H1 (cell line): Measurements from ENCODE around the gene RASAL2. TPM values are rescaled to one million over a fixed set of nuclear protein-coding genes. Genes with fewer than 3 reads are reported as not detected.

ENCODE experiments used
- CTCF ChIA-PET: fragments of 300-600 bp; sonication (Branson Sonifier 250); formaldehyde crosslinking; loops from one replicate; lab custom pipeline; 2021; ENCODE audit not compliant: partially characterized antibody; lab: Charles Lee
- POLR2A ChIA-PET: fragments of 300-600 bp; sonication (Branson Sonifier 250); formaldehyde crosslinking; loops from one replicate; lab custom pipeline; 2021; ENCODE audit warnings: inconsistent platforms; ENCODE audit not compliant: partially characterized antibody; lab: Charles Lee
- DNase-seq, 2 experiments: peaks; one replicate each; pipeline versions ENCODE4 v3.0.0 to v3.0.0-alpha.2; 2010 to 2022; ENCODE audit warnings: low spot score in 2 of 2, low read depth in 1 of 2, mixed read lengths in 1 of 2
- FAIRE-seq: peaks from 2 replicates; lab custom pipeline; 2011; peaks lifted over from hg19 to GRCh38; lab: Jason Lieb, UNC
- H2AFZ ChIP-seq: 2 replicates; pipeline ENCODE4 v1.8.1; 2012; ENCODE audit warnings: low read length, inconsistent platforms
- H2AK5ac ChIP-seq: 2 replicates; pipeline ENCODE4 v1.6.1; 2013; ENCODE audit warnings: low read depth, low read length
- H2BK120ac ChIP-seq: replicated peaks from 2 replicates; pipeline ENCODE3; 2013; ENCODE audit warnings: low read depth, low read length, inconsistent platforms
- H2BK12ac ChIP-seq: 2 replicates; pipeline ENCODE4 v1.6.1; 2013; ENCODE audit warnings: low read depth, low read length
- H2BK15ac ChIP-seq: 2 replicates; pipeline ENCODE4 v1.6.1; 2013; ENCODE audit warnings: low read length
- H2BK20ac ChIP-seq: 2 replicates; pipeline ENCODE4 v1.6.1; 2013; ENCODE audit warnings: low read length
- H2BK5ac ChIP-seq: 2 replicates; pipeline ENCODE4 v1.6.1; 2013; ENCODE audit warnings: low read depth, low read length
- H3K14ac ChIP-seq: 2 replicates; pipeline ENCODE4 v1.6.1; 2013; ENCODE audit warnings: inconsistent platforms; ENCODE audit not compliant: insufficient read length
- H3K18ac ChIP-seq: 2 replicates; pipeline ENCODE4 v1.6.1; 2013; ENCODE audit warnings: low read length; ENCODE audit errors: extremely low read depth
- H3K23ac ChIP-seq: 2 replicates; pipeline ENCODE4 v1.6.1; 2013; ENCODE audit warnings: inconsistent platforms; ENCODE audit not compliant: insufficient read length
- H3K23me2 ChIP-seq: 2 replicates; pipeline ENCODE4 v1.6.1; 2013; ENCODE audit warnings: low read depth, low read length
- H3K27ac ChIP-seq: 2 replicates; pipeline ENCODE4 v1.6.1; 2011; ENCODE audit warnings: low read depth, low read length, inconsistent platforms
- H3K27me3 ChIP-seq, 4 experiments: replicated peaks in 1 of 4; 1 replicate in 1 of 4; 2 replicates in 3 of 4; pipeline versions ENCODE4 v1.6.1 to v1.8.1; 2011 to 2013; ENCODE audit warnings: low read length in 3 of 4, mild to moderate bottlenecking in 3 of 4, inconsistent platforms in 2 of 4, mixed read lengths in 2 of 4, moderate library complexity in 1 of 4; ENCODE audit not compliant: control insufficient read depth in 3 of 4, insufficient read depth in 3 of 4; ENCODE audit errors: extremely low read depth in 1 of 4
- H3K36me3 ChIP-seq, 4 experiments: 2 replicates each; pipeline versions ENCODE4 v1.6.1 to v1.8.1; 2011 to 2013; ENCODE audit warnings: mild to moderate bottlenecking in 4 of 4, low read length in 3 of 4, moderate library complexity in 2 of 4, control low read depth in 1 of 4, inconsistent platforms in 1 of 4; ENCODE audit not compliant: insufficient read depth in 4 of 4, control insufficient read depth in 2 of 4
- H3K4ac ChIP-seq: replicated peaks from 2 replicates; pipeline ENCODE3; 2013; ENCODE audit warnings: low read length, low read depth, mixed read lengths, inconsistent platforms; ENCODE audit not compliant: insufficient read length
- H3K4me1 ChIP-seq, 4 experiments: replicated peaks in 1 of 4; 1 replicate in 1 of 4; 2 replicates in 3 of 4; pipeline versions ENCODE4 v1.6.1 to v1.8.1; 2011 to 2013; ENCODE audit warnings: low read length in 3 of 4, inconsistent platforms in 2 of 4, mixed read lengths in 1 of 4; ENCODE audit not compliant: insufficient read depth in 4 of 4, control insufficient read depth in 3 of 4
- H3K4me2 ChIP-seq, 2 experiments: 2 replicates each; pipeline versions ENCODE4 v1.6.1 to v1.8.1; 2011 to 2013; ENCODE audit warnings: low read depth in 2 of 2, low read length in 2 of 2, control low read depth in 1 of 2, inconsistent platforms in 1 of 2, mild to moderate bottlenecking in 1 of 2; ENCODE audit not compliant: insufficient read depth in 1 of 2
- H3K4me3 ChIP-seq, 4 experiments: fragments of 200-600, 300-600 bp in 1 of 4; sonication (generic), shearing (Covaris generic), sonication (Bioruptor Twin) in 1 of 4; 2 replicates each; pipeline versions ENCODE4 v1.5.1 to v1.8.1; 2011 to 2016; ENCODE audit warnings: low read length in 4 of 4, low read depth in 3 of 4, control low read depth in 2 of 4, inconsistent platforms in 2 of 4, mild to moderate bottlenecking in 2 of 4, mixed read lengths in 1 of 4, moderate library complexity in 1 of 4; ENCODE audit not compliant: insufficient read depth in 2 of 4; ENCODE audit errors: extremely low read depth in 1 of 4
- H3K56ac ChIP-seq: replicated peaks from 2 replicates; pipeline ENCODE3; 2013; ENCODE audit warnings: low read depth, mild to moderate bottlenecking, mixed read lengths, low read length, inconsistent platforms; ENCODE audit not compliant: insufficient read length
- H3K79me1 ChIP-seq: 2 replicates; pipeline ENCODE4 v1.6.1; 2013; ENCODE audit warnings: low read depth, low read length, control low read depth
- H3K79me2 ChIP-seq, 2 experiments: 2 replicates each; pipeline versions ENCODE4 v1.6.1 to v1.8.1; 2012 to 2013; ENCODE audit warnings: low read length in 2 of 2, mild to moderate bottlenecking in 2 of 2, inconsistent platforms in 1 of 2; ENCODE audit not compliant: insufficient read depth in 2 of 2, control insufficient read depth in 1 of 2
- H3K9ac ChIP-seq, 4 experiments: replicated peaks in 1 of 4; 1 replicate in 1 of 4; 2 replicates in 3 of 4; pipeline versions ENCODE4 v1.6.1 to v1.8.1; 2011 to 2013; ENCODE audit warnings: low read depth in 3 of 4, low read length in 3 of 4, control low read depth in 2 of 4, mild to moderate bottlenecking in 2 of 4, moderate library complexity in 2 of 4, inconsistent platforms in 1 of 4; ENCODE audit errors: extremely low read depth in 1 of 4
- H3K9me3 ChIP-seq, 2 experiments: 2 replicates each; pipeline versions ENCODE4 v1.6.1 to v1.8.1; 2012 to 2013; ENCODE audit warnings: mild to moderate bottlenecking in 2 of 2, moderate library complexity in 2 of 2, control low read depth in 1 of 2, inconsistent platforms in 1 of 2, low read depth in 1 of 2, low read length in 1 of 2, mixed read lengths in 1 of 2; ENCODE audit not compliant: insufficient read depth in 2 of 2
- H4K20me1 ChIP-seq, 2 experiments: replicated peaks in 1 of 2; 2 replicates each; pipeline versions ENCODE3 to v1.8.1; 2011 to 2013; ENCODE audit warnings: inconsistent platforms in 2 of 2, low read length in 2 of 2, mild to moderate bottlenecking in 1 of 2; ENCODE audit not compliant: insufficient read depth in 2 of 2, control insufficient read depth in 1 of 2
- H4K5ac ChIP-seq: 2 replicates; pipeline ENCODE4 v1.6.1; 2013; ENCODE audit warnings: low read length, low read depth, mixed read lengths, inconsistent platforms; ENCODE audit not compliant: insufficient read length
- H4K8ac ChIP-seq: 2 replicates; pipeline ENCODE4 v1.8.0; 2013; ENCODE audit warnings: mild to moderate bottlenecking, moderate library complexity, low read length, inconsistent platforms; ENCODE audit not compliant: insufficient read depth; ENCODE audit errors: extremely low read depth
- H4K91ac ChIP-seq: replicated peaks from 2 replicates; pipeline ENCODE3; 2013; ENCODE audit warnings: low read length, mixed read lengths, inconsistent platforms; ENCODE audit not compliant: insufficient read length
- ASH2L ChIP-seq: fragments of 200-600, 300-600 bp; sonication (generic); IDR thresholded peaks from one replicate; pipeline ENCODE4 v1.7.1; 2017; ENCODE audit warnings: low read length
- BCL11A ChIP-seq, 2 experiments: IDR thresholded peaks; one replicate each; pipeline ENCODE4 v1.6.1; 2011; ENCODE audit warnings: low read depth in 2 of 2, low read length in 2 of 2, mild to moderate bottlenecking in 2 of 2
- CEBPB ChIP-seq: IDR thresholded peaks from 2 replicates; pipeline ENCODE4 v1.6.1; 2012; ENCODE audit warnings: low read depth, low read length
- CREB1 ChIP-seq: IDR thresholded peaks from 2 replicates; pipeline ENCODE4 v1.6.1; 2012; ENCODE audit warnings: inconsistent platforms
- CTBP2 ChIP-seq: IDR thresholded peaks from 2 replicates; pipeline ENCODE4 v1.7.0; 2011; ENCODE audit warnings: borderline replicate concordance, mild to moderate bottlenecking, moderate library complexity, mixed read lengths, low read length; ENCODE audit not compliant: insufficient read depth, insufficient read length
- E2F6 ChIP-seq: IDR thresholded peaks from 2 replicates; pipeline ENCODE4 v1.6.1; 2012; ENCODE audit warnings: inconsistent platforms
- GTF2F1 ChIP-seq: IDR thresholded peaks from 2 replicates; pipeline ENCODE4 v1.6.1; 2012; ENCODE audit warnings: low read depth, low read length, improper control_type of control experiment, borderline replicate concordance
- SP2 ChIP-seq: IDR thresholded peaks from 2 replicates; pipeline ENCODE4 v1.6.1; 2012; ENCODE audit warnings: mild to moderate bottlenecking, low read length, inconsistent platforms
- TAF1 ChIP-seq: IDR thresholded peaks from 2 replicates; pipeline ENCODE4 v1.6.1; 2011; ENCODE audit warnings: mild to moderate bottlenecking, low read depth, low read length
- WGBS, 2 experiments: shearing (Covaris generic) in 1 of 2; methylation state at CpG; one replicate each; pipeline versions ENCODE4 v1.1.6 to v1.1.7; 2013 to 2015; ENCODE audit warnings: low lambda C conversion rate in 2 of 2, mixed read lengths in 2 of 2, inconsistent platforms in 1 of 2, low coverage in 1 of 2, missing lambda C conversion rate in 1 of 2; ENCODE audit not compliant: insufficient replicate concordance in 2 of 2, insufficient coverage in 1 of 2, insufficient read length in 1 of 2; ENCODE audit errors: extremely low coverage in 1 of 2, missing lambda C conversion rate in 1 of 2; 5-methylcytosine and 5-hydroxymethylcytosine counted together
- polyA plus RNA-seq, 7 experiments: library from polyadenylated mRNA; depleted of rRNA in 3 of 7; stranded (reverse) in 5 of 7; unstranded in 2 of 7; fragments of >200 nt in 5 of 7; fragments of 200-250 nt in 2 of 7; gene quantifications; 1 replicate in 5 of 7; 2 replicates in 1 of 7; 4 replicates in 1 of 7; pipeline versions ENCODE4 v1.2.1 to v1.2.3, GENCODE V29; 2011 to 2013; ENCODE audit warnings: missing spikeins in 2 of 7, mixed read lengths in 2 of 7
- total RNA-seq: library from RNA; stranded (reverse); fragmentation: NEBNext Ultra II Directional; extraction: Animal tissue kit (Norgen Biotek cat#: 25700); gene quantifications from 2 replicates; pipeline ENCODE4 v1.2.1, GENCODE V29; 2021

The RASAL2 gene
- total and polyA plus RNA-seq, 2 of the 8 experiments (the other 6 are each of a cell fraction or from before 2014, with no cell fraction given) = 15.9 to 32.5 TPM

- Histone ChIP-seq H3K27me3 (no peaks in the 10 kb centered on the region), H3K56ac (no peak overlapping the region), H2BK5ac (no peak overlapping the region), H3K36me3 (no peaks in the 10 kb centered on the region), H2BK120ac (no peak overlapping the region), H2AK5ac (no peak overlapping the region), H4K20me1 (peaks cover 0 to 2% of the 10 kb centered on the region in 2 experiments), H3K4ac (no peak overlapping the region), H2BK15ac (no peak overlapping the region), H3K4me1 (no peaks in the 10 kb centered on the region), H3K9ac (no peak overlapping the region), H3K79me1 (no peaks in the 10 kb centered on the region; the same call in 1 of the 2 replicates), H4K5ac (no peak overlapping the region), H3K79me2 (peaks cover 0 to 43% of the 10 kb centered on the region in 2 experiments; a peak in 3 of 4 replicates), H3K18ac (no peak overlapping the region), H2BK20ac (no peak overlapping the region), H2AFZ (no peak overlapping the region), H3K4me3 (no peak overlapping the region), H3K14ac (no peak overlapping the region), H4K91ac (no peak overlapping the region), H4K8ac (no peak overlapping the region), H3K4me2 (no peak overlapping the region), H2BK12ac (no peak overlapping the region), H3K9me3 (no peaks in the 10 kb centered on the region), H3K23ac (no peak overlapping the region), H3K27ac (no peak overlapping the region), H3K23me2 (no peaks in the 10 kb centered on the region)
- 87% methylated on average over 3 of the region's 3 CpGs; no CpG with 5 or more reads in 1 of the 2 experiments for WGBS, 2 experiments
- TF ChIP-seq TAF1 = no peak
- no peak for TF ChIP-seq GTF2F1
- no peak for TF ChIP-seq CEBPB
- no peak for TF ChIP-seq ASH2L
- no peak for TF ChIP-seq CREB1
- no peak for TF ChIP-seq CTBP2
- TF ChIP-seq E2F6 = no peak
- TF ChIP-seq SP2 = no peak
- no peak for TF ChIP-seq BCL11A (IDR thresholded peaks at IDR 0.05; ENCODE audit: low read depth in 2 of 2, low read length in 2 of 2)
- ChIA-PET CTCF (no interaction called here), POLR2A (no interaction called here)
- no peak for FAIRE-seq
- DNase-seq = no peak
These were observed 39.5 kb downstream of the RASAL2 start for GRCh38 chr1:178133239-178133989.
